Fibroblast of gingiva (primary cell): ENCODE results near the gene TDRD3.
A peak's percentile ranks its signal among the peaks of the same experiment; 100 is the strongest.
"Not testable (repeated sequence)": the region's sequence is repeated elsewhere in the genome, so short reads cannot be mapped to it uniquely, and the experiment has no call there.

Source experiments
- DNase-seq: peaks from one replicate; pipeline ENCODE4 v3.0.0-alpha.2; 2011; ENCODE audit warnings: low read depth

TDRD3 gene

DNA sequence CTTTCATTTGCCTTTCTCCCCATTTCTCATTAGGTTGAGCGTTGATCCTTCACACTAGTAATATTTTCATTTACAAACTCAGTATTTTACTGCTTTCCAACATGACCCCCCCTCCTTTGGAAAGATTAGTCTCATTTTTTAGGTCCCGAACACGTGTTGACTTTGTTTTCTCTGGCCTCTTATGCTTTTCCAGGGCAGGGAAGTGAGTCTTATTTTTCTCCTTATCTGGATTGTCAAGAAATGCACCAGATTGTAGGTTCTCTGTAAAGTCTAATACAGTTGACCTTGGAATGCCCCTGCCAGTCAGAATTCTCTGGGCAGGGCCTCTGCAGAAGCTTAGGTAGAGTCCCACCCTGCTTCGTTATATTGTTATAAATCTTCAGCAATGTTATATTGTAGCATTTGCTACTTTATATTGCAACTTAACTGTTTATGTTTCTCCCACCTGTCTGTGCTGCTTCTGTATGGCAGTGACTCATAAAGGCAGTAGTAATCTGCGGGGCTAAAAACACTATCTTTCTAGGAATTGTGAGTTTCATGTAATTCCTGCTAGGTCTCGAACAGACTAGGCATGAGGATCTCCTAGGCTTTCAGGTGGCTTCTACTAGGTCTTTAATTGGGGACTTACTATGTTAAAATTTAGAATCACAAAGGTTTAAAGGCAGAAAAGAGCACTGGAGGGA lies 2.0 kb downstream of the TDRD3 start:
- no peak for DNase-seq

DNA sequence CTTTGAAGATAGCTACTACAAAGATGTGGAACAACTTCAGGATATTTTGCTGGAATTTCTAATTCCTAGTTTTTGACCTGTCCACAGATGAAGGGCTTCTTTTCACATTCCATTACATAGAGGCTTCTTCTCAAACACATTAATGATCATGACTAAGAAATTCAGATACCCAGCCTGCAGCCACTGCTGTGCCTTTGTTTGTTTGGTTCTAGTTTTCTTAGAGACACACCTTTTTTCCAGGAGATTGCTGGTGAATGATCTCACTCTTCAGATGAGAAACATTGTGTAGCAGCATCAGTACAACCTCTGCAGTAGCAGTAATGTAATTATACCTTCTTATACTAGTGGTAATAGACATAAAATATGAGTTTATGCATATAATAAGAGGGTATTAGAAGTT lies 5.0 kb downstream of the TDRD3 start:
- DNase-seq, result no peak

DNA sequence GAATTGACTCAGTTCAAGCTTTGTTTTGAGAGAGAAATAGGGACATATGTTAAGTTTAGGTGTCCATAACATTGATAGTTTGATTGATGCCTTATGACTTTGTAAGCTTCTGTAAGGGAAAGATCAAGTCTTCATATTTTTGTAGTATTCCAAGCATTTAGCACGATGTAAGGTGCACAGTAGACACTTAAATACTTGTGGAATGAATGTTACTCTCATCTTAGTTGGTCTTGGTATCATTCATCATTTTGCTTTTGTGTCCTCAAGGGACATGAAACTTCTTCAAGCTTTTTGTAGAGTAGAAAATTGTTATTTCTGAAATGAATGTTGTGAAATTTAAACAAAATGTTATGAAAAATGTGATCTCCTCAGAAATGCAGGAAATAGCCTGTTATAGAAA lies 10.1 kb downstream of the TDRD3 start:
- no peak for DNase-seq

DNA sequence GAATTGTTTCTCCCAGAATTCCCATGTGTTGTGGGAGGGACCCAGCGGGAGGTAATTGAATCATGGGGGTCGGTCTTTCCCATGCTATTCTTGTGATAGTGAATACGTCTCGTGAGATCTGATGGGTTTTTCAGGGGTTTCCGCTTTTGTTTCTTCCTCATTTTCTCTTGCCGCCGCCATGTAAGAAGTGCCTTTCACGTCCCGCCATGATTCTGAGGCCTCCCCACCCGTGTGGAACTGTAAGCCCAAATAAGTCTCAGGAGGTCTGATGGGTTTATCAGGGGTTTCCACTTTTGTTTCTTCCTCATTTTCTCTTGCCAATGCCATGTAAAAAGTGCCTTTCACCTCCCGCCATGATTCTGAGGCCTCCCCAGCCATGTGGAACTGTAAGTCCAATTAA lies 10.8 kb downstream of the TDRD3 start:
- not testable (repeated sequence) for DNase-seq

DNA sequence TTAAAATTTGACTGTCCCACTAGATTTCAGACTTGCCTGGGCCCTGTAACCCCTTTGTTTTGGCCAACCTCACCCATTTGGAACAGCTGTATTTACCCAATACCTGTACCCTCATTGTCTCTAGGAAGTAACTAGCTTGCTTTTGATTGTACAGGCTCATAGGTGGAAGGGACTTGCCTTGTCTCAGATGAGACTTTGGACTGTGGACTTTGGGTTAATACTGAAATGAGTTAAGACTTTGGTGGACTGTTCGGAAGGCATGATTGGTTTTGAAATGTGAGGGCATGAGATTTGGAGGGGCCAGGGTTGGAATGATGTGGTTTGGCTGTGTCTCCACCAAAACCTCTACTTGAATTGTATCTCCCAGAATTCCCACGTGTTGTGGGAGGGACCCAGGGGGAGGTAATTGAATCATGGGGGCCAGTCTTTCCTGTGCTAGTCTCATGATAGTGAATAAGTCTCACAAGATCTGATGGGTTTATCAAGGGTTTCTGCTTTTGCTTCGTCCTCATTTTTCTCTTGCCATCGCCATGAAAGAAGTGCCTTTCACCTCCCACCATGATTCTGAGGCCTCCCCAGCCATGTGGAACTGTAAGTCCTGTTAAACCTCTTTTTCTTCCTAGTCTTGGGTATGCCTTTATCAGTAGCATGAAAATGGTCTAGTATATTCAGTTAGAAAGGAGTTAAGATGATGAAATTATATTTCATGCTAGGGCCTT lies 12.7 kb downstream of the TDRD3 start:
- DNase-seq, result not testable (repeated sequence)

DNA sequence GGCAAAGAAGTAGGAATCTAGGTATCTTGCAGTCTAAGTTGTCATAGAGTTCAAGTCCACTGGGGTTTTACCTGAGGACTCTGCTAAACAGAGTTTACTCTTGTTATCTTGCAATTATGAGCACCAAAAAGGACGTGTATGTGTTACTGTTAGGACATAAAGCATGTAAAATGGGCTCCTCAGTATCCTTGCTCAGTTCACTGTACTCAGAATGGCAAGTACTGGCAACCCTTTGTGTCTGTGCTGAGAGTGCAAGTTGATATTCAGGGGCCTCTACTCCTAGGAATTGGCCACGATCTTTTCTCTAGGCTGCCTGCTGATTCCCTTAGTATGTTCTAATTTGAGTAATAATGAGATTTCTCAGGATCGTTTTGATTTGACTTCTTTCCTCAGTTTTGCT lies 13.3 kb downstream of the TDRD3 start:
- DNase-seq, result no peak

DNA sequence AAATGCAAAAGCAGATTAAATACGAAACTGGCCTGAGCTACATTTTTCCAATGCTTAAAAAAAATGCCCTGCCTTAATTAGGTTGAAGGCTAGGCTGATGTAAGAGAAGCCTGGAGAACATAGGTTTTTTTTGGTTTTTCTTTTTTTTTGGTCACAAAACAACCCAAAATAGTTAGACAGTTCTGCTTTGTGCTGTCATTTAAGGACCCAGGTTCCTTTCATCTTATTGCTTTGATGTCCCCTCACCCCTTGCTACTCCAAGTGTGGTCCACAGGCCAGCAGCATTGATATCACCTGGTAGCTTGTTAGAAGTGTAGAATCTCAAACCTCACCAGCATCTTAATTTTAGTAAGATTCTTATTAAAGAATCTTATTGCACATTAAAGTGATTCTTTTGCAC lies 14.4 kb downstream of the TDRD3 start:
- no peak for DNase-seq

DNA sequence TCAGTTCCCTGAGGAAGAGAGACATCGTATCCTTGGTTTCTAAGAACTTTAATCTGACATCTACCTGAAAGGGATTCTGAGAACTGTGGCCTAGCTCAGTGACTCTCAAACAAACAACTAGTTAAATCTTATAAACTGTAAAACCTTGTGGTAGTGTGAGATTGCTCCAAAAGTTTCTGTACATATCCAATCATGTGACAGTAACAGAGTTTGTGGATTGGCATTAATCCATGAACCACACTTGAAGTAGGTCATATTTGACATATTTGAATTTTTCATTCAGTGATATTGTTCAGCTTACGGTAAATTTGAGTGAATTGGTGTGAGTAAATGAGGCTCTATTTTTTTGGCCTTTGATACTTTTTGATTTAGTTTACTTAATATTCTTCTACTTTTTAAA lies 15.0 kb downstream of the TDRD3 start:
- DNase-seq, result no peak

DNA sequence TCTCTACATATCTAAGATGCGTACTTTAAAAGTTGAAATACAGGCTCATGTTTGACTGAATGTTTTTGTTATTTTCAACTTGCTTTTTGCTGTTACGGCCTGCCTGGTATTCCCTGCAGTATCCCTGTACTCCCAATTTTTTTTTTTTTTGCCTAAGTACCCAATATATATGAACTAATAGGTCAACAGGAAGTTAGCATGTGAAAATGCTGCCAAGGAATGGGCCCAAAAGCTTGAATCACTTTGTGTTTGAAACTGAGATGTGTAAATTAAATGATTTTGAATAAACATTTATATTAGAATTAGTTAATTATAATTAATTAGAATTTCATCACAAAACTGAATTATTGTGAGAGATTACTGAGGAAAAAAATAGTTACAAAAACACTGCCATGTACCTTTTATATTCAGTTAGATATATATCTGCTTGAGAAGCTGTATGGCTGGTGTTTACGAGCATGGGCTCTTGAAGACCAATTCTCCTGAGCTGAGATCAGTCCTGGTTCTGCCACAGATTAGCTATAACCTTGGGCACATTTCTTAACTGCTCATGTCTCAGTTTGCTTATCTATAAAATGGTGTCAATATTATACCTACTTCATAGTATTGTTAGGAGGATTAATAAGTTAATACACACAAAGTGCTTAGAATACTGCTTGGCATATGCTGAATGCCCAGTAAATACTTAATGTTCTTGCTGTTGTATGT lies 16.0 kb downstream of the TDRD3 start:
- DNase-seq, result no peak

DNA sequence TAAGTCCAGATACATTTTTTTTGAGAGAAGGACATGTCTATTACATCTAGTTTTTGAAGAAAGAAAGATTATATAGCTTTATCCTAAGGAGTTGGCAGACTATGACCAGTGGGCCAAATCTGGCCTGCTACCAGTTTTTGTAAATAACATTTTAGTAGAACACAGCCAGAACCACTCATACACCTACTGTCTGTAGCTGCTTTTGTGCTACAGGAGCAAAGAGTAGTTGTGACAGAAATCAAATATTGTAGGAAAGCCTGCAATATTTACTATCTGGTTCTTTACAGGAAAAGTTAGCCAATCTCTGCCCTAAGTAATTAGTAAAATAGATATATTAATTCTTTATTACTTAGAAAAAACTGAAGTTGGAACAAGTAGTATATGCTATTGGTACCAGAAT lies 17.2 kb downstream of the TDRD3 start:
- no peak for DNase-seq

DNA sequence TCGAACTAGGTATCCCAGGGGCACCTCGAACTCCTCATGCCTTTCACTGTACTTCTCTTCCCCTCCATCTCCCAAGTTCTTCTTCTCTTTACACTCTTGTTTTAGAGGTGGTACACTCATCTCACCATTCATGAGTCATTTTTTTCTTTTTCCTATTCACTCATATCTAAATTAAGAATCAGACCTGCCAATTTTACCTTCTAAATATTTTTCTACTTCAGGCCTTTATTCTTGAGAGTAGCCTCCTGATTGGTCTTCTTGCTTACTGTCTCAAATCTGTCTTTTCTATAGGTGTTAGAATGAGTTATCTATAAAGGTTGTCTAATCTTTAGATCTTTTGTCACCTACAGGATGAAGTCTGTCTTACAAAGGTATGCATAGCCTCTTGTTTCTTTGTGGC lies 20.7 kb downstream of the TDRD3 start:
- DNase-seq, result no peak

DNA sequence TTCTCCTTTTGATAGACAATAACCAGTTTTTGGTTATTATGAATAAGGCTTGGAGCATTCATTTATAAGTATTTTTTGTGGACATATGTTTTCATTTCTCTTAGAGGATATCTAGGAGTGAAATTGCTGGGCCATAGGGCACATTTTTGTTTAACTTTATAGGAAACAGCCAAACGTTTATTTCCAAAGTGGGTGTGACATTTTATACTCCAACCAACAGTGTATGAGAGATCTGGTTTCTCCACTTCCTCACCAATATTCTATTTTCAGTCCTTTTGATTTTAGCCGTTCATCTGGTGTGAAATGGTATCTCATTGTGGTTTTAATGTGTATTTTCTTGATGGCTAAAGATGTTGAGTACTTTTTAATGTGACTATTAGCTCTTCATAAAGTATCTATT lies 21.9 kb downstream of the TDRD3 start:
- DNase-seq, result no peak

DNA sequence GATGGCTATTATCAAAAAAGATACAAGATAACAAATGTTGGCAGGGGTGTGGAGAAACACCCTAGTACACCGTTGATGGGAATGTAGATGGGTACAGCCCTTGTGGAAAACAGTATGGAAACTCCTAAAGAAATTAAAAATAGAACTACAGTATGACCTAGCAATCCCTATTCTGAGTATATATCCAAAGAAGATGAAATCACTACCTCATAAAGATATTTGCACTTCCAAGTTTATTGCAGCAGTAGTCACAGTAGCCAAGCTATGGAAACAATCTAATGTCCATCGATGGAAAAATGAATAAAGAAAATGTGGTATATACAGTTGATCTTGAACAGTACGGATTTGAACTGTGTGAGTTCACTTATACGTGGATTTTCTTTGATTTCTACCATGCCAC lies 28.3 kb downstream of the TDRD3 start:
- no peak for DNase-seq

DNA sequence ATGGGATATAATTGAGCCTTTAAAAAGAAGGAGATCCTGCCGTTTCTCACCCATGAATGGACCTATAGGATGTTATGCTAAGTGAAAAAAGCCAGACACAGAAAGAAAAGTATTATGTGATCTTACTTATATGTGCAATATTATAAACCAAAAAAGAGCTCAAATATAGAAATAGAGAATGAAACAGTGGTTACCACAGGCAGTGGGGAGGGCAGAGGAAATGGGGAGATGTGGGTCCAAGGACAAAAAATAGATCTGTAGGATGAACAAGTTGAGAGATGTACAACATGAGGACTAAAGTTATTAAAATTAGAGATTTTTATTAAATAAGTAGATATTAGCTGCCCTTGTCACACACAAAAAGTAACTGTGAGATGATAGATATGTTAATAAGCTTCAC lies 29.1 kb downstream of the TDRD3 start:
- no peak for DNase-seq

DNA sequence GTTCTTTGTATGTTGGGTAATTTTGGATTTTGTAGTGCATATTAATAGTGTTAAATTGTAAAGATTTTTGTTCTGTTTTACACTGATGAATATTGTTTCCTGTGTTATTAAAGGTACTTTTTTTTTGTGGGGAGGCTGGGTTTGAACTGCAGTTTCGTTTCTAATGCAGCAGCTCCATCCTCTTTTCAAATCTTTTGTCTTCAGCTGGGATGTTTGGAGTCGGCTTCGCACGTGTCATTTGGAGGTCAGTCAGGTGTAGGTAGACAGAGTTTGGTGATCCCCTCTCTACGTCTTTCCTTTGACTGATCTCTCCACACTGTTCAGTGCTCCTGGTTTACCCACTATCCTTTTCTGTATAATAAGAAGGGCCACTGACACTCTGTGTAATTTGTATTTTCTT lies 30.3 kb downstream of the TDRD3 start:
- DNase-seq, result no peak

DNA sequence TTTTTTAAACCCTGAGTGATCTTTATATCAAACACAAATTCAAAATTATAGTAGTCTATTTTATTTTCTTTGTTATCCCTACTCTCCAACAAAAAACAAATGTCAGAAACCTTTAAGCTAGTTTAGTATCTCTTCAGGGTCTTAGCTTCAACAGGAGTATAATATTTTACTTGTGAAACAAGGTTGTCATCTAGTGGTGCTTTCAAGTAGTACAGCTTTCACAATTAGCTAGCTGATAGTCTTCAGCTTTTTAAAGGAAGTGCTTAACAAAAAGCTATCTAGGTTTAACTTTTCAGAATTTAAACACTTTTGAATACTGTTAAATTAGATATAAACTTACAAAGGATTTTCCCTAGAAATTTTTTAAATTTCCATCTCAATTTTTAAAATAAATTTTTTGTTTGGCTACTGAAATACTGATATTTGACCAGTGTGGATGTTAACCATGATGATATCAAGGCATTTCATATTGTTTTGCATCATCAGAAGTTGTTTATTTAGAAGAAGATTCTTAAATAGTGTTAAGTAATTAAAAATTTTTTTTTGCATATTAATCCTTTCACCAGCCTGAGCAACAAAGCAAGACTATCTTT lies 34.2 kb downstream of the TDRD3 start:
- DNase-seq, result peak; percentile 63

DNA sequence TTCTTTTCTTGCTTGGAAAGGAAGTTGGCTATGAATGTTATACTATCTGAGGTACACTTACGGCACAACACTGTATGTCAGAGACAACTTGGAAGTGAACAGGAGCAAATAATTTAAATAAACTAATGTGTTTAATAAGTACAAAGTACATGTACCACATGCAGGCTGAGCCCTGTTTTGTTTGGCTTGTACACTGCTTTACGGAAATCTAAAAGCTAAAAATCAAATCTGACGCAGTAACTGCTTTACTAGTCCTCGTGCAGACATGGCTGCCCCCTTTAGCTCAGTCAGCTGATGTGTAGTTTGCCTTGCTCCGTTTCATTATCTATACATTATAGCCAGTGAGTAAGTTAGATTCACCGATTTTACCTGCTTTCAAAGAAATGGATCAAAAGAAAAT lies 36.5 kb downstream of the TDRD3 start:
- DNase-seq, result no peak

DNA sequence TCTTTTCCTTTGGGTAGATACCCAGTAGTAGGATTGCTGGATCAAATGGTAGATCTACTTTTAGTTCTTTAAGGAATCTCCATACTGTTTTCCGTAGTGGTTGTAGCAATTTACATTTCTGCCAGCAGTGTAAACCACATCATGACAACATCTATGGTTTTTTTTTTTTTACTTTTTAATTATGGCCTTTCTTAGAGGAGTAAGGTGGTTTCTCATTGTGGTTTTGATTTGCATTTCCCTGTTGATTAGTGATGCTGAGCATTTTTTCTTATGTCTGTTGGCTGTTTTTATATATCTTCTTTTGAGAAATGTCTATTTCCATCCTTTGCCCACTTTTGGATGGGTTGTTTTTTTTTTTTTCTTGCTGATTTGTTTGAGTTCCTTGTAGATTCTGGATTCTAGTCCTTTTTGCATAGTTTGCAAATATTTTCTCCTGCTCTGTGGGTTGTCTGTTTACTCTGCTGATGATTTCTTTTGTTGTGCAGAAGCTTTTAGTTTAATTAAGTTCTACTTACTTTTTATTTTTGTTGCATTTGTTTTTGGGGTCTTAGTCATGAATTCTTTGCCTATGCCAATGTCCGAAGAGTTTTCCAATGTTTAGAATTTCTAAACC lies 38.8 kb downstream of the TDRD3 start:
- no peak for DNase-seq

DNA sequence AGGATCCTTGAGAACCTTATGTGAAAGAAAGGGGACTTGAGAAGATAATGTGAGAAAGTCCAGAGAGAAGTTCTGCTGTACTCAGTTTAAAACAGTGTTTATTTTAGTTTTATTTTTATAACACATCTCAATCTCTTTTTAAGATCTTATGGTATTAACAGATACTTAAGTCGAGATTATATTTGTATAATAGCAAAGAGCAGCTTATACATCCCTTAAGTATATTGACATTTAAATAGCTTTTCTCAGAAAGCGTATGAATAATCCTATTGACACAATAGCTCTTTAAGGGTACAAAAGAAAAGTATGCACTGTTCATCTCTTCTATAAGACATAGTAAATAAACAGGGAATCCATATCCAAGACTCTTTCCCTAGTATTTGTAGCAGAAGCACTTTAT lies 42.2 kb downstream of the TDRD3 start:
- DNase-seq, result no peak

DNA sequence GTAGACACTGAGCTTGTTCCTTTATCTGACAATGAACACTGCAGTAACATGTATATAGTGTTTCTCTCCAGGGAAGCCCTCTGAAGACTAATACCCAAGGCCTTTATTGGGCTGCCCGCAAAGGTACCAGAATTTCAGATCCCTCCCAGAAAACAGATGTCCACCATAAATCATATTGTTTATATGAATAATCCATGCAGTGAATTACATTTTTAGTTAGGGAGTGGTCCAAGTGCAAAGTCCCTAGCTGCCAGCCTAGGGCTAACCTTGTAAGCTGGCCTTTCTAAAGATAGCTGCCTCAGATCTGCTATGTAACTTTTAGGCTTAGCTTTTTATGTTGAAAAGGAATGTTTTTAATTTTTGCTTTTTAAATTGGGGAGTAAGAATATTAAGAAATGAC lies 44.7 kb downstream of the TDRD3 start:
- DNase-seq, result no peak

DNA sequence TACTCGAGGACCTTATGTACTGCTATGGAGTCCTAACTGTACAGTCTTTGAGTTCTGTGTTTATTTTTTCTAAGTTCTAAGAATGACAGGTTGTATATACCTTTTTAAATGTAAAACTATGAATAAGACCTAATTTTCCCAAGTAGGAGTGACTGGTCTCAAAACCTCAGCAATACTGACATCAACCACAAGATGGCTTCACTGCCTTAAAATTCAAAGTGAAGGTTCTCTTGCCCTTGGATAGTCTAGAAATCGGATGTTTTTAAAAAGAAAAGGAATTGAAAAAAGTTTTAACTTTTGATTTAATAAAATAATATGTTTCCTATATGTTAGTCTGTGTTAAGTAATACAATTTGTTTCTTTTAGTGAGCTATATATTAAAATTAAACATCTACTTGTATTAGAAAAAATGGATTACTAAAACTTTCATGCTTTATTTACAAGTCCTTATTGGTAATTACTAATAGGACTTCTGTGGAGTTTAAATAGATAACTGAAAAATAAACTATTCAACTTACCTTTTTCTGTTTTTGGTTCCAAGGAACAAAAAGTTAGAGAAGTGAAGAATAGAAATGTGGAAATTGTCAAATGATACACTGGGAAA lies 52.0 kb downstream of the TDRD3 start:
- DNase-seq, result peak; percentile 50

DNA sequence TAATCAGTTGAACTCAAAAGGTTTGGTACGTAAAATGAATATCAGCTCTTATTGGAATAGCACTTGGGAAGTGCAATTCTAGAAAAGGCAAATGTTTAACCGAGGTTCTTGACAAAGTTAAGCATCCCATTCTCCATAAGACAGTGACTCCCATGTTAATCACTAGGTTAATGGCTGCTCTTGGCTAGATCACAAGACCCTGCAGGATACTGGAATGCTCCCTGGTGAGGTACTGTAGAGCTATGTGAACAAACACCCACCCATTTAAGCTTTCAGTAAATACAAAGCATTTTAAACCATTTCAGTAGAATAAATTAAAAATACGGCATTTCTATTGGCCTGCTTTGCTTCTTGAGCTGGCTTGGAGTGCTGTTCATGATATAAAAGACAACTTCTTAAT lies 56.5 kb downstream of the TDRD3 start:
- DNase-seq, result no peak
